Stimulated activated CD4-positive, alpha-beta T cell treated with anti-CD3 and anti-CD28 coated beads, Interleukin-12 subunit alpha, Interleukin-12 subunit beta, amount 100 ng/mL, for 4 hours (primary cell): ENCODE data around the gene DENND1A.
"Not testable (repeated sequence)": the region's sequence is repeated elsewhere in the genome, so short reads cannot be mapped to it uniquely, and the experiment has no call there.

Experiments used
- DNase-seq: peaks from one replicate; pipeline ENCODE4 v3.0.0-alpha.2; 2020

DENND1A gene

GRCh38 chr9:123344192-123344949 is 585.6 kb downstream of the DENND1A start:
- no peak for DNase-seq

DNA sequence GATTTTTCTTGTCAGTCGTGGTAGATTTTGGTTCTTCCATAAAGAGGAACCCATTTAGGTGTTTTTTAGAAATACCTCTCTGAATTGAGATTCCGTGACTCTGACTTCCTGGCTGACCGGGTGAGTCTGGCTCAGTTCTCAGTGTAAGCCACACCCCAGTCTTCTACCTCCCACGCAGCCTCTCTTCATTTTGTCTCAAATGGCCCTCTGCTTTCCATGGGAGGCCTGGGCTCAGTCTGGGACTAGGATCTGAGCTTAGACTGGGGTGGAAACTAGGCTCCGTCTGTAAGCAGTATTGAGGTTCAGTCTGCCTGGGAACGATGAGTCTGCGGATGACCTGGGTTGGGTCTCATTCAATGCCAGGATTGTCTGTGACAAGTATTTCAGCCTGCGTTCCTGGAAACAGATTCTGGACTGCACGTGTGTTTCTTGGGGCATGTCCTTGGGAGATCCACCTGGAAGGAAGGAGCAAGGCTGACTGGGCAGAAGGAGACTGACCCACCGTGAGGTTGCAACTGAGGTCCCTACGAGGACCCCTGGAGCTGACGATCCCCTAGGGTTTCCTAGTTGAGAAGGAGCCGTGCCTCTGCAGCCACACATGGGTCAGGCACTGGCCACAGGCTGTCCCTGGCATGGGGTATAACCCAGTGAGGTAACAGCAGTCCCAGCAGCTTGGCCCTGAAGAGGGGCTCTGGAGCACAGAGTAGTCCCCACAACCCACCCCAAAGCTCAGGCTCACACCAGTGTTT is 586.3 kb downstream of the DENND1A start:
- no peak for DNase-seq

- no peak for DNase-seq
Measured at GRCh38 chr9:123342247-123342646, 587.7 kb downstream of the DENND1A start.

GRCh38 chr9:123341816-123342215 is 588.1 kb downstream of the DENND1A start:
- no peak for DNase-seq

- peak; percentile 22 for DNase-seq
Measured at GRCh38 chr9:123339666-123340510, 590.0 kb downstream of the DENND1A start.

DNA sequence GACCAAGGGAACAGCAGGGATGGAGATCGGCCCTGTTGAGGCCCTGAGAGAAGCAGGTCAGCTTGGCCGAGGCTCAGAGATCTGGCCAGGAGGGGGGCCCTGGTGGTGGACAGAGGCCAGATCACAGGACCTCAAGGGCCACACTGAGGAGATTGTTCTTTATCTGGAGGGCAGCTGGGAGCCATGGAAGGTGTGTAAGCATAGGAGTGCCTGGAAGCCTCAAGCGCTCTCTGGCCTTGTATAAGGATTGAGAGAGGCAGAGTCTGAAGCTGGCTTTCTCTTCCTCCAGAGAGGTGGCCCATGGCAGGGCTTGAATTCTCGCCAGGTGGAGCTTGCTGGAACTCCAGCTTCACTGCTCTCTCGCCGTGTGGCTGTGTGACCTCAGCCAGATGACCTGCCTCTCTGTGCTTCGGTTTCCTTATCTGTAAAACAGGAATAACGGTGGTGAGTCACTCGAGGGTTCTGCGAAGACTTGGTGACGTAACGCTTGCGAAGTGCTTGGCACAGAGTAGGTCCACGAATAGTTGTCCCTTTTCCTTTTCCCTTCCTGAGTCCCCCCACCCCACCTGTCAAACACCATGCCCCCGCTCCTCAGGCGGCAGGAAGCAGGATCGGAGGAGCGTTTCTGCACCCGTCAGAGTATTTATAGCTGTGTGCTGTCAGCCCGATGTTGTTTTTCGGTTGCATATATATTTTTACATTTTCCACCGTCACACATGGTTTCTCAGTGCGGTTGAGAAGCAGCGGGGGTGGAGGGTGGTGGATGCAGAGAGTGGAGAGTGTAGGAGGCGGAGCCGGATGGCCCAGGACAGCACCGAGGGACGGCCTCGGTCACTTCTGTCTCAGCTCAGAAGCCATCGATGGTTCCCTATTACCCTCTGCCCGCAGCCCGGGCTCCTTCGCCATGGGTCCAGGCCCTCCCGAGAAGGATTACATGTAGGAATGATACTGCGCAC is 590.9 kb downstream of the DENND1A start:
- DNase-seq, result peak; percentile 62

DNA sequence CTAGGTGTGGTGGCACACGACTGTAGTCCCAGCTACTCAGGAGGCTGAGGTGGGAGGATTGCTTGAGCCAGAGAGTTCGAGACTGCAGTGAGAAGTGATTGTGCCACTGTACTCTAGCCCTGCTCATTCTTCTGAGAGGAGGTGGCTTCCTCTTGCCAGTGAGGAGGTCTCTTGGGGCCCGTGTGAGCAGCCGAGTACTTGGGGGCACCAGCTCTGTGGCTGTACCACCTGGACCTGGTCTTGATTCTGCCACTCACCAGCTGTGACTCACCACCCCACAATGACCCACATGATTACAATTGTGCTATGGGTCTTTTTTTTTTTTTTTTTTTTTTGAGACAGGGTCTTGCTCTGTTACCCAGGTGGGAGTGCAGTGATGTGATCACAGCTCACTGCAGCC is 592.0 kb downstream of the DENND1A start:
- DNase-seq, result no peak

DNA sequence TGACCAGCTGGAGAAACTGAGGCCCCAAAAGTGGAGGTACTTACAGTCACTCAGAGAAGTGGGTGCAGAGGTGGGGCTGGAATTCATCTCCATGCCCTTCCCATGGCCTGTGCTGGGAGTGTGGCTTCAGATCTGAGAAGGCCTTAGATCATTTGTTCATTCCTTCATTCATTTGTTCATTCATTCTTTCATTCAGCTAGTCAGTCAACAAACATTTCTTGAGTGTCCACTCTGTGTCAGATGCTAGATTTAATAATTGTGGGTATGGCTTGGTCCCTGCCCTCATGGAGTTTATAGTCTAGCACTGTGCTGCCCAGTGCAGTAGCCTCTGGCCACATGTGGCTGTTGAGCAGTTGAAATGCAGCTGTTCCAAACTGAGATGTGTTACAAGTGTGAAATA is 593.0 kb downstream of the DENND1A start:
- no peak for DNase-seq

DNA sequence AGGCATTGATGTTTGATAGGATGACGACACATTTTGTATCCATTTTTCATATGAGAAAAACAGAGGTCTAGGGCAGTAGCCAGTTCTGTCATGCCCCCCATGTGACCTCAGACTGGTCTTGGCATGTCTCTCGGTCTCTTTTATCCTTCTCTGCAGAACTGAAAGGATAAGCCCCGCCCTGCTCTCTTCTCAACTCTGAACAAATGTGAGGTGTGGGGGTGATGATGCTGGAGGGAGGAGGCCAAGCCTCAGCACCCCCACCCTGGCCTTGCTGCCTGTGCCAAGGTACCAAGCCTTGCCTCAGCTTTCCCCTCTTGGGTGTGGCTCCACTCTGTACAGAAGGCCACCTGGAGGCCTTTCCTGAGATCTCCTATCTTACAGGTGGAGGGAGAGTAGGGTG is 593.5 kb downstream of the DENND1A start:
- no peak for DNase-seq

- no peak for DNase-seq
Measured at GRCh38 chr9:123335986-123336329, 594.0 kb downstream of the DENND1A start.

DNA sequence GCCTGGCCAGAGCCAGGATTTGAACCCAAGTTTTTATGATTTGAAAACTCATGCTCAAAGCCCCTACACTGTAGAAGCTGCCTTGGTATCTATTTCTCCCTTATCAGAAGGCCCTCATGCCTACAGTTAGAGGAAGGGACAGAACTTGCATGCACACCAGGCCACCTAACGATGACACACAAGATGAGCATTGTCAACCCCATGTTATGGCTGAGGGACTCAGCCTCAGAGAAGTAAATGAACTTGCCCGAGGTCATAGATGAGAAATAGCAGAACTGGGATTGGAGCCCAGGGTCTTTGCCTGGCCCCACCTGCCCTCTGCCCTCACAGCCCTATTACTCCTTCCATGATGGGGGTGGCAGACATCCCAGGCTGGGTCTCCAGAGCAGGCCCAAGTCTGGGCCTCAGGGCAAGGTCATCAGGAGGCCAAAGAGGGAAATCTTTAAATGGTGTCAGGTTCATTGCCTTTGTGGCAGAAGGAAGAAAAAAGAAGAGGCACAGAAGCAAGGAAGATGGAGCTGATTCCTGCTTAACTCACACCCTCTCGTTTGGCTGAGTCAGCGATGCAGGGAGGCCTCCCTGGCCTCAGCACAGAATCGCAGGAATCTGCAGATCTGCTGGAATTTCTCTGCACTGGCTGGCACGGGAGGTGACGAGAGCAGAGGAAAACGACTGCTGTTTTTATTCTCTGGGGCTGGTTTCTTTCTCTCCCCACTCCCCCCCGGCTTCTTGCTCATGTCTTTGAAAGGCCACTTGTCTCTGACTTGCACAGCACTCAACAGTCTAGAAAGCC is 594.5 kb downstream of the DENND1A start:
- DNase-seq, result no peak

DNA sequence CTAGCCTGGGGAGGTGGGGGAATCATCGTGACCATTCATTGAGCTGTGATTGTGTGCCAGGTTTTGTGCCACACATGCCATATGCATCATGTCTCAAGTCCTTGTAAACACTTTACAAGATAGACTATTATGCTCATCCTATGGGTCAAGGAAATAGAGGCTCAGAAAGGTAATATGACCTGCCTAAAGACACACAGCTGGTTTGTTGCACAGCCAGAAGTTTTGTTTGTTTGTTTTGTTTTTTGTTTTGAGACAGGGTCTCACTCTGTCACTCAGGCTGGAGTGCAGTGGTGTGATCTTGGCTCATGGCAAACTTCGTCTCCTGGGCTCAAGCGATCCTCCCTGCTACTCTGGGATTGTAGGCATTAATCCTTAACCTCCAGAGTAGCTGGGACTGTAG is 595.3 kb downstream of the DENND1A start:
- DNase-seq, result no peak

- not testable (repeated sequence) for DNase-seq
Measured at GRCh38 chr9:123333058-123333669, 596.8 kb downstream of the DENND1A start.

- DNase-seq, result no peak
Measured at GRCh38 chr9:123331346-123332060, 598.4 kb downstream of the DENND1A start.
